ENCODE results near the gene TBC1D3I. TPM values are rescaled to one million over a fixed set of nuclear protein-coding genes. Genes with fewer than 3 reads are reported as not detected.

Gene TBC1D3I
- total RNA-seq, 2 experiments from 2014 or later, result 0.15 to 0.76 TPM

Other genes starting within 250 kb of the TBC1D3I start
- under 1 TPM in 1 of 2 experiments, not detected in 1; 0.48 TPM for gene CCL23, start 246.6 kb downstream of the TBC1D3I start, total RNA-seq
- not detected for gene CCL18, start 200.3 kb downstream of the TBC1D3I start, total RNA-seq
- 100 to 1,000 TPM; 106 to 112 TPM for gene CCL3, start 174.4 kb downstream of the TBC1D3I start, total RNA-seq
- 10 to 100 TPM; 46.8 to 50.4 TPM for gene CCL4, start 160.7 kb downstream of the TBC1D3I start, total RNA-seq
- 1 to 10 TPM; 6.8 to 9.5 TPM for gene TBC1D3B, start 87.9 kb downstream of the TBC1D3I start, total RNA-seq
- 1 to 10 TPM; 1.7 to 1.9 TPM for gene CCL3L1, start 67.8 kb downstream of the TBC1D3I start, total RNA-seq
- 1 to 10 TPM; 3.6 to 4.0 TPM for gene CCL4L2, start 53.5 kb downstream of the TBC1D3I start, total RNA-seq
- gene TBC1D3G, start 59.3 kb upstream of the TBC1D3I start, total RNA-seq, result not detected
- gene TBC1D3H, start 123.9 kb upstream of the TBC1D3I start, total RNA-seq, result not detected
- 10 to 100 TPM; 38.1 to 38.9 TPM for gene ZNHIT3, start 222.1 kb upstream of the TBC1D3I start, total RNA-seq

Measured in activated CD4-positive, alpha-beta memory T cell treated with anti-CD3 and anti-CD28 coated beads, Interleukin-2, amount 10 ng/mL, durations not matched to agents 7 days and 5 days (primary cell).